Panc1 (cell line): ENCODE measurements around the gene CDIP1. TPM values are rescaled to one million over a fixed set of nuclear protein-coding genes. Genes with fewer than 3 reads are reported as not detected.

Source experiments
- ATAC-seq: fragments of 200-7000 bp; cut with Tn5 transposase; 2 replicates; pipeline ENCODE4 v1.9.1; 2020; ENCODE audit warnings: mild to moderate bottlenecking, moderate library complexity
- BruUV-seq: library from RNA; stranded (reverse); fragments of 400-500 nt; replicated peaks from 2 replicates; lab custom pipeline; 2021; lab: Mats Ljungman, UMichigan
- CTCF ChIA-PET: fragments of 300-600 bp; sonication (Branson Sonifier 250); formaldehyde crosslinking; loops from one replicate; lab custom pipeline; 2022; ENCODE audit warnings: antibody characterized with exemption; lab: Charles Lee
- POLR2A ChIA-PET: fragments of 300-600 bp; sonication (Branson Sonifier 250); formaldehyde crosslinking; loops from one replicate; lab custom pipeline; 2022; ENCODE audit warnings: antibody characterized with exemption; lab: Charles Lee
- DNase-seq: peaks from one replicate; pipeline ENCODE4 v3.0.0-alpha.2; 2010; ENCODE audit warnings: low read depth, low spot score
- H3K27ac ChIP-seq: 2 replicates; pipeline ENCODE4 v1.5.1; 2011; ENCODE audit warnings: mild to moderate bottlenecking, low read length, inconsistent platforms
- H3K27me3 ChIP-seq: fragments of 200-500 bp; sonication (Bioruptor generic); 2 replicates; pipeline ENCODE4 v1.6.0; 2014; ENCODE audit warnings: low read length, inconsistent platforms; ENCODE audit not compliant: control insufficient read depth, insufficient read depth
- H3K36me3 ChIP-seq: fragments of 200-500 bp; sonication (Bioruptor generic); 2 replicates; pipeline ENCODE4 v1.5.1; 2014; ENCODE audit warnings: inconsistent platforms, mild to moderate bottlenecking, low read length, moderate library complexity; ENCODE audit not compliant: control insufficient read depth, insufficient read depth
- H3K4me1 ChIP-seq: 2 replicates; pipeline ENCODE4 v1.5.1; 2011; ENCODE audit warnings: inconsistent platforms, mild to moderate bottlenecking, low read length, moderate library complexity; ENCODE audit not compliant: control insufficient read depth, insufficient read depth
- H3K4me3 ChIP-seq, 2 experiments: 2 replicates each; pipeline ENCODE4 v1.5.1; 2011 to 2012; ENCODE audit warnings: low read depth in 2 of 2, low read length in 2 of 2, mild to moderate bottlenecking in 2 of 2, inconsistent platforms in 1 of 2, moderate library complexity in 1 of 2
- H3K9me3 ChIP-seq: fragments of 200-500 bp; sonication (Bioruptor generic); 2 replicates; pipeline ENCODE4 v1.5.1; 2014; ENCODE audit warnings: low read depth, mild to moderate bottlenecking, inconsistent platforms, low read length, moderate library complexity; ENCODE audit not compliant: control insufficient read depth, insufficient read depth
- POLR2AphosphoS5 ChIP-seq: IDR thresholded peaks from 2 replicates; pipeline ENCODE4 v1.6.1; 2012; ENCODE audit warnings: mild to moderate bottlenecking, low read depth, low read length, moderate library complexity
- REST ChIP-seq, 2 experiments: IDR thresholded peaks; 2 replicates each; pipeline ENCODE4 v1.6.1; 2011 to 2012; ENCODE audit warnings: low read depth in 2 of 2, control low read depth in 1 of 2, low read length in 1 of 2, mild to moderate bottlenecking in 1 of 2, moderate library complexity in 1 of 2; ENCODE audit not compliant: insufficient read depth in 1 of 2
- SIN3A ChIP-seq: IDR thresholded peaks from 2 replicates; pipeline ENCODE4 v1.6.1; 2012; ENCODE audit warnings: low read depth, mild to moderate bottlenecking, low read length, moderate library complexity, borderline replicate concordance; ENCODE audit not compliant: insufficient read depth
- TCF7L2 ChIP-seq: IDR thresholded peaks from 2 replicates; pipeline ENCODE4 v1.6.1; 2011; ENCODE audit warnings: mild to moderate bottlenecking, low read depth, low read length, inconsistent platforms
- in situ Hi-C: cut with HindIII; loops from 2 replicates; pipeline ENCODE4 v1.10.0; 2016; ENCODE audit warnings: low sequenced_read_pairs, low pct_unique_long_range_greater_than_20kb
- intact Hi-C: fragments of 100-400 bp; cut with micrococcal nuclease; formaldehyde crosslinking; loops from one replicate; pipeline ENCODE4 v1.10.0; 2022; ENCODE audit not compliant: unreplicated experiment
- total RNA-seq: library from RNA; stranded (reverse); gene quantifications from one replicate; pipeline ENCODE4 v1.2.1, GENCODE V29; 2021; ENCODE audit not compliant: unreplicated experiment
- TF ChIP-seq, protein P1 (sequence below): fragments of 450-650 bp; IDR thresholded peaks from 2 replicates; pipeline ENCODE4 v1.5.1; 2017; ENCODE audit warnings: mild to moderate bottlenecking

CDIP1 gene
- total RNA-seq, 1 experiment from 2014 or later = 26.8 TPM

DNA sequence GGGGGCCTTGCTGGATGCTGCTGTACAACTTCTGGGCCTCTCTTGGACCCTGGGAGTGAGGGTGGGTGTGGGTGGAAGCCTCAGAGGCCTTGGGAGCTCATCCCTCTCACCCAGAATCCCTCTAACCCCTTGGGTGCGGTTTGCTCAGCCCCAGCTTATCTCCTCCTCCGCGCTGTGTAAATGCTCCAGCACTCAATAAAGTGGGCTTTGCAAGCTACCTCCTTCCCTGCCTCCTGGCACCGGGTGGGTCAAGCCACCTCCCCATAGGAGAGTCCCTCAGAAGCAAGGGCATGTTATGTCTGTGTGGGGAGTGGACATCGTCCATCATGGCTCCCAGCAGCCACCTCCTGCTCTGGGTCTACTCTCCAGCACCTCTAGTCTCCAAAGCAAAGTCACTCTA lies 28.4 kb downstream of the CDIP1 start:
- no peak for DNase-seq
- ATAC-seq = no peak
- no peaks in the 10 kb centered on the region for H3K9me3 ChIP-seq
- H3K27me3 ChIP-seq = no peaks in the 10 kb centered on the region
- no peak for TF ChIP-seq REST (IDR thresholded peaks at IDR 0.05; ENCODE audit: insufficient read depth in 1 of 2, low read depth in 2 of 2, low read length in 1 of 2)
- no peak for TF ChIP-seq TCF7L2
- TF ChIP-seq, protein P1, sequence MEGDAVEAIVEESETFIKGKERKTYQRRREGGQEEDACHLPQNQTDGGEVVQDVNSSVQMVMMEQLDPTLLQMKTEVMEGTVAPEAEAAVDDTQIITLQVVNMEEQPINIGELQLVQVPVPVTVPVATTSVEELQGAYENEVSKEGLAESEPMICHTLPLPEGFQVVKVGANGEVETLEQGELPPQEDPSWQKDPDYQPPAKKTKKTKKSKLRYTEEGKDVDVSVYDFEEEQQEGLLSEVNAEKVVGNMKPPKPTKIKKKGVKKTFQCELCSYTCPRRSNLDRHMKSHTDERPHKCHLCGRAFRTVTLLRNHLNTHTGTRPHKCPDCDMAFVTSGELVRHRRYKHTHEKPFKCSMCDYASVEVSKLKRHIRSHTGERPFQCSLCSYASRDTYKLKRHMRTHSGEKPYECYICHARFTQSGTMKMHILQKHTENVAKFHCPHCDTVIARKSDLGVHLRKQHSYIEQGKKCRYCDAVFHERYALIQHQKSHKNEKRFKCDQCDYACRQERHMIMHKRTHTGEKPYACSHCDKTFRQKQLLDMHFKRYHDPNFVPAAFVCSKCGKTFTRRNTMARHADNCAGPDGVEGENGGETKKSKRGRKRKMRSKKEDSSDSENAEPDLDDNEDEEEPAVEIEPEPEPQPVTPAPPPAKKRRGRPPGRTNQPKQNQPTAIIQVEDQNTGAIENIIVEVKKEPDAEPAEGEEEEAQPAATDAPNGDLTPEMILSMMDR = no peak
- no peak for TF ChIP-seq SIN3A
- no peak for TF ChIP-seq POLR2AphosphoS5
- intact Hi-C loops = loop anchor here (5.0 kb wide), 1 partner anchor 37 kb away; no protein-coding TSS in a partner anchor
- H3K4me3 ChIP-seq = no peak overlapping the region
- in situ Hi-C loops = no loop called here
- H3K27ac ChIP-seq = no peak overlapping the region
- ChIA-PET CTCF (no interaction called here), POLR2A (no interaction called here)
- H3K36me3 ChIP-seq = peaks cover 2% of the 10 kb centered on the region; the same call in 1 of the 2 replicates
- BruUV-seq = no TSS peak
- no peaks in the 10 kb centered on the region for H3K4me1 ChIP-seq

GRCh38 chr16:4509420-4509819 lies 29.2 kb downstream of the CDIP1 start:
- H3K27me3 ChIP-seq = no peaks in the 10 kb centered on the region
- H3K27ac ChIP-seq = no peak overlapping the region
- no peaks in the 10 kb centered on the region for H3K9me3 ChIP-seq
- TF ChIP-seq REST (IDR thresholded peaks at IDR 0.05; ENCODE audit: insufficient read depth in 1 of 2, low read depth in 2 of 2, low read length in 1 of 2) (no peak), SIN3A (no peak), TCF7L2 (no peak), POLR2AphosphoS5 (no peak)
- TF ChIP-seq, protein P1 = no peak
- intact Hi-C loops (no loop called here), in situ Hi-C loops (no loop called here)
- H3K4me1 ChIP-seq = no peaks in the 10 kb centered on the region
- POLR2A ChIA-PET = interaction anchor here (0.6 kb wide), 1 partner anchor 37 kb away, joined by 16 read pairs; no protein-coding TSS in a partner anchor
- H3K36me3 ChIP-seq = peaks cover 2% of the 10 kb centered on the region; the same call in 1 of the 2 replicates
- ATAC-seq (no peak), DNase-seq (no peak)
- BruUV-seq = no TSS peak
- CTCF ChIA-PET = no interaction called here
- no peak overlapping the region for H3K4me3 ChIP-seq
